IMR-90 (cell line): ENCODE measurements around the gene SLC12A8. TPM values are rescaled to one million over a fixed set of nuclear protein-coding genes. Genes with fewer than 3 reads are reported as not detected.

Experiments used
- ATAC-seq: fragments of 200-7000 bp; cut with Tn5 transposase; 2 replicates; pipeline ENCODE4 v1.9.1; 2020; ENCODE audit warnings: low read depth, mild to moderate bottlenecking, moderate library complexity
- BruUV-seq: library from RNA; stranded (reverse); fragments of 400-500 nt; replicated peaks from 2 replicates; lab custom pipeline; 2021; lab: Mats Ljungman, UMichigan
- CTCF ChIA-PET: fragments of 300-600 bp; formaldehyde crosslinking; extraction: SDS; loops from one replicate; lab custom pipeline; 2021; ENCODE audit warnings: antibody characterized with exemption; lab: Yijun Ruan, JAX
- POLR2A ChIA-PET: fragments of 300-600 bp; sonication (Branson Sonifier 250); formaldehyde crosslinking; loops from one replicate; lab custom pipeline; 2022; ENCODE audit warnings: antibody characterized with exemption; ENCODE audit not compliant: unreplicated experiment; lab: Charles Lee
- DNase-seq: peaks from one replicate; pipeline ENCODE4 v3.0.0; 2013
- H2AFZ ChIP-seq: replicated peaks from 2 replicates; pipeline ENCODE3; 2013; ENCODE audit warnings: low read length, mild to moderate bottlenecking; ENCODE audit not compliant: poor library complexity
- H2AK5ac ChIP-seq: 2 replicates; pipeline ENCODE4 v1.6.1; 2013; ENCODE audit warnings: low read depth, low read length, inconsistent platforms
- H2AK9ac ChIP-seq: replicated peaks from 2 replicates; pipeline ENCODE3; 2013; ENCODE audit warnings: mild to moderate bottlenecking, low read depth, low read length, moderate library complexity; ENCODE audit not compliant: poor library complexity
- H2BK120ac ChIP-seq: 2 replicates; pipeline ENCODE4 v1.6.1; 2013; ENCODE audit warnings: low read depth, low read length, inconsistent platforms
- H2BK15ac ChIP-seq: 3 replicates; pipeline ENCODE4 v1.6.1; 2013; ENCODE audit warnings: low read depth, low read length, inconsistent platforms
- H2BK20ac ChIP-seq: 2 replicates; pipeline ENCODE4 v1.6.1; 2013; ENCODE audit warnings: low read depth, mild to moderate bottlenecking, inconsistent platforms, low read length, moderate library complexity
- H2BK5ac ChIP-seq: 2 replicates; pipeline ENCODE4 v1.6.1; 2013; ENCODE audit warnings: mild to moderate bottlenecking, low read depth, low read length, inconsistent platforms; ENCODE audit not compliant: poor library complexity, severe bottlenecking
- H3K14ac ChIP-seq: replicated peaks from 2 replicates; pipeline ENCODE4 v1.6.1; 2013; ENCODE audit warnings: low read depth, low read length, inconsistent platforms
- H3K18ac ChIP-seq: 2 replicates; pipeline ENCODE4 v1.6.1; 2013; ENCODE audit warnings: low read depth, low read length, control low read depth
- H3K23ac ChIP-seq: 2 replicates; pipeline ENCODE4 v1.6.1; 2013; ENCODE audit warnings: low read depth, low read length, inconsistent platforms
- H3K27ac ChIP-seq: 2 replicates; pipeline ENCODE4 v1.5.1; 2013; ENCODE audit warnings: mild to moderate bottlenecking, control low read depth, low read length; ENCODE audit not compliant: insufficient read depth
- H3K27me3 ChIP-seq: 2 replicates; pipeline ENCODE4 v1.6.1; 2013; ENCODE audit warnings: low read length; ENCODE audit not compliant: control insufficient read depth, insufficient read depth
- H3K36me3 ChIP-seq: 2 replicates; pipeline ENCODE4 v1.6.1; 2013; ENCODE audit warnings: low read length, mixed read lengths; ENCODE audit not compliant: control insufficient read depth, insufficient read depth
- H3K4ac ChIP-seq: 2 replicates; pipeline ENCODE4 v1.6.1; 2013; ENCODE audit warnings: low read depth, low read length, inconsistent platforms
- H3K4me1 ChIP-seq: 2 replicates; pipeline ENCODE4 v1.6.1; 2013; ENCODE audit warnings: low read length, mixed read lengths; ENCODE audit not compliant: control insufficient read depth, insufficient read depth
- H3K4me2 ChIP-seq: 2 replicates; pipeline ENCODE4 v1.6.1; 2013; ENCODE audit warnings: low read depth, mild to moderate bottlenecking, control low read depth, low read length, moderate library complexity
- H3K4me3 ChIP-seq: 2 replicates; pipeline ENCODE4 v1.5.1; 2013; ENCODE audit warnings: low read depth, mild to moderate bottlenecking, control low read depth, low read length, moderate library complexity; ENCODE audit not compliant: insufficient read depth
- H3K56ac ChIP-seq: 2 replicates; pipeline ENCODE4 v1.6.1; 2013; ENCODE audit warnings: low read length, inconsistent platforms; ENCODE audit not compliant: insufficient read depth; ENCODE audit errors: extremely low read depth
- H3K79me1 ChIP-seq, 2 experiments: 2 replicates each; pipeline ENCODE4 v1.6.1; 2013; ENCODE audit warnings: low read length in 2 of 2, inconsistent platforms in 1 of 2, low read depth in 1 of 2
- H3K9ac ChIP-seq: 2 replicates; pipeline ENCODE4 v1.6.1; 2013; ENCODE audit warnings: low read depth, low read length, control low read depth
- H3K9me1 ChIP-seq: 2 replicates; pipeline ENCODE4 v1.6.1; 2013; ENCODE audit warnings: low read length, inconsistent platforms; ENCODE audit not compliant: insufficient read depth
- H3K9me3 ChIP-seq: 2 replicates; pipeline ENCODE4 v1.6.1; 2013; ENCODE audit warnings: low read length; ENCODE audit not compliant: control insufficient read depth, insufficient read depth
- H4K20me1 ChIP-seq: 2 replicates; pipeline ENCODE4 v1.6.1; 2013; ENCODE audit warnings: low read length, inconsistent platforms; ENCODE audit not compliant: insufficient read depth
- H4K5ac ChIP-seq: 2 replicates; pipeline ENCODE4 v1.6.1; 2013; ENCODE audit warnings: mild to moderate bottlenecking, low read depth, low read length, control low read depth
- H4K8ac ChIP-seq, 2 experiments: 2 replicates each; pipeline ENCODE4 v1.6.1; 2013; ENCODE audit warnings: low read depth in 2 of 2, low read length in 2 of 2, control low read depth in 1 of 2, inconsistent platforms in 1 of 2
- H4K91ac ChIP-seq: 2 replicates; pipeline ENCODE4 v1.6.1; 2013; ENCODE audit warnings: low read depth, low read length, inconsistent platforms; ENCODE audit not compliant: insufficient read depth
- CTCF ChIP-seq: conservative IDR thresholded peaks from 2 replicates; pipeline ENCODE4 v1.5.1; 2012; ENCODE audit warnings: mild to moderate bottlenecking, low read depth, low read length, improper control_type of control experiment
- RCOR1 ChIP-seq: IDR thresholded peaks from 2 replicates; pipeline ENCODE4 v1.6.1; 2012; ENCODE audit warnings: mild to moderate bottlenecking, low read length, improper control_type of control experiment; ENCODE audit not compliant: insufficient replicate concordance
- USF2 ChIP-seq: fragments of 150-350 bp; IDR thresholded peaks from 2 replicates; pipeline ENCODE4 v1.6.1; 2017; ENCODE audit warnings: mild to moderate bottlenecking, antibody characterized with exemption, low read length, low read depth
- WGBS, 2 experiments: methylation state at CpG; one replicate each; pipeline versions ENCODE4 v1.1.5 to v1.1.7; 2013; ENCODE audit warnings: missing lambda C conversion rate in 2 of 2; ENCODE audit not compliant: insufficient read length in 1 of 2; ENCODE audit errors: extremely low coverage in 2 of 2; 5-methylcytosine and 5-hydroxymethylcytosine counted together
- dilution Hi-C: fragments of 300-500 bp; cut with HindIII; formaldehyde crosslinking; loops from one replicate; pipeline ENCODE4 v1.14.3; 2018; ENCODE audit warnings: low sequenced_read_pairs; ENCODE audit not compliant: unreplicated experiment
- in situ Hi-C: fragments of 300-500 bp; cut with MboI; formaldehyde crosslinking; loops from 3 replicates; pipeline ENCODE4 v1.14.3; 2019; ENCODE audit warnings: low sequenced_read_pairs, inconsistent platforms, mixed read lengths
- intact Hi-C: fragments of 100-400 bp; cut with micrococcal nuclease; formaldehyde crosslinking; loops from 2 replicates; pipeline ENCODE4 v1.10.0; 2022
- polyA plus RNA-seq, 3 experiments: library from polyadenylated mRNA; depleted of rRNA; stranded (reverse); fragments of >200 nt; gene quantifications; 2 replicates each; pipeline ENCODE4 v1.2.3, GENCODE V29; 2012; ENCODE audit warnings: low replicate concordance in 1 of 3
- total RNA-seq: library from RNA; depleted of rRNA; stranded (reverse); fragments of >200 nt; gene quantifications from 2 replicates; pipeline ENCODE4 v1.2.3, GENCODE V29; 2012

SLC12A8 gene
- total and polyA plus RNA-seq, 2 of the 4 experiments (the other 2 are of a cell fraction): 2.2 to 4.3 TPM

- Histone ChIP-seq H3K4me2 (no peak overlapping the region), H3K4me3 (no peak overlapping the region), H2AFZ (no peak overlapping the region), H3K18ac (no peak overlapping the region), H4K91ac (no peak overlapping the region), H2AK9ac (no peak overlapping the region), H3K27ac (no peak overlapping the region), H3K79me1 (peaks cover 19 to 28% of the 10 kb centered on the region in 2 experiments), H3K36me3 (peaks cover 9% of the 10 kb centered on the region), H4K20me1 (peaks cover 6% of the 10 kb centered on the region; the same call in 1 of the 2 replicates), H2BK120ac (no peak overlapping the region), H3K9me3 (no peaks in the 10 kb centered on the region), H3K4me1 (peaks cover 3% of the 10 kb centered on the region), H3K56ac (no peak overlapping the region), H3K14ac (no peak overlapping the region), H3K9me1 (peaks cover 14% of the 10 kb centered on the region; the same call in 1 of the 2 replicates), H2BK15ac (no peak overlapping the region), H2AK5ac (no peak overlapping the region), H4K8ac (no peak overlapping the region), H3K9ac (no peak overlapping the region), H2BK5ac (no peak overlapping the region), H2BK20ac (no peak overlapping the region), H4K5ac (no peak overlapping the region), H3K27me3 (no peaks in the 10 kb centered on the region), H3K4ac (no peak overlapping the region), H3K23ac (no peak overlapping the region)
- ChIA-PET CTCF (no interaction called here), POLR2A (no interaction called here)
- WGBS, 2 experiments: no CpG with 5 or more reads among the region's 1 CpG
- dilution Hi-C loops (no loop called here), in situ Hi-C loops (no loop called here), intact Hi-C loops (loop anchor here (10.0 kb wide), 1 partner anchor 205 kb away; no protein-coding TSS in a partner anchor)
- ATAC-seq (no peak), DNase-seq (no peak)
- TF ChIP-seq USF2 (no peak), CTCF (no peak), RCOR1 (no peak)
- BruUV-seq: no TSS peak
Observed at GRCh38 chr3:125229707-125230106, 17.2 kb upstream of the SLC12A8 start.
